Gastrocnemius medialis (tissue), 4 donors: ENCODE results near the gene UNC13D. TPM values are rescaled to one million over a fixed set of nuclear protein-coding genes. Genes with fewer than 3 reads are reported as not detected.
A peak's percentile ranks its signal among the peaks of the same experiment; 100 is the strongest.

Source experiments
- ATAC-seq, 2 donors: fragments of 150-250 bp; one replicate each; pipeline ENCODE4 v1.9.1; 2016
- DNase-seq, 2 donors: peaks; one replicate each; pipeline ENCODE4 v3.0.0-alpha.2; 2019
- H3K27ac ChIP-seq, 4 donors: fragments of 200-600 bp; sonication (generic); 1 replicate in 1 of 4; 2 replicates in 3 of 4; pipeline ENCODE4 v1.5.1; 2016 to 2018; ENCODE audit warnings: mild to moderate bottlenecking in 2 of 4, moderate library complexity in 1 of 4
- H3K27me3 ChIP-seq, 3 donors: fragments of 200-600 bp; sonication (generic) in 2 of 3; 1 replicate in 1 of 3; 2 replicates in 2 of 3; pipeline versions ENCODE4 v1.5.1 to v1.6.0; 2016 to 2019; ENCODE audit warnings: mild to moderate bottlenecking in 1 of 3, moderate library complexity in 1 of 3
- H3K36me3 ChIP-seq, 2 donors: fragments of 200-600 bp; sonication (generic) in 1 of 2; one replicate each; pipeline ENCODE4 v1.5.1; 2017 to 2018
- H3K4me1 ChIP-seq, 2 donors: fragments of 200-600 bp; sonication (generic) in 1 of 2; one replicate each; pipeline ENCODE4 v1.5.1; 2016 to 2017; ENCODE audit warnings: mild to moderate bottlenecking in 2 of 2
- H3K4me3 ChIP-seq, 4 donors: fragments of 200-600 bp; sonication (generic) in 3 of 4; 1 replicate in 1 of 4; 2 replicates in 3 of 4; pipeline ENCODE4 v1.5.1; 2016 to 2019; ENCODE audit warnings: mild to moderate bottlenecking in 2 of 4
- H3K9me3 ChIP-seq, 3 donors: fragments of 200-600 bp; sonication (generic) in 2 of 3; 1 replicate in 1 of 3; 2 replicates in 2 of 3; pipeline ENCODE4 v1.5.1; 2016 to 2019
- POLR2A ChIP-seq, 2 donors: fragments of 450-650 bp; IDR thresholded peaks; one replicate each; pipeline ENCODE4 v1.6.1; 2017; ENCODE audit warnings: antibody characterized with exemption in 2 of 2, mild to moderate bottlenecking in 2 of 2, moderate library complexity in 2 of 2
- in situ Hi-C, 4 donors: fragments of 200-750 bp; cut with MboI; loops; one replicate each; pipeline versions ENCODE4 v1.15.0 to v1.8.0; 2017; ENCODE audit warnings: low sequenced_read_pairs in 4 of 4
- intact Hi-C: fragments of 100-400 bp; cut with DNase I; formaldehyde crosslinking; loops from one replicate; pipeline ENCODE4 v1.15.1; 2023; ENCODE audit warnings: low total_unique reads
- total RNA-seq, 4 donors: library from RNA; depleted of rRNA; stranded (reverse); fragments of >200 nt; gene quantifications; one replicate each; pipeline versions ENCODE4 v1.1.0 to v1.2.3, GENCODE V29; 2016
- TF ChIP-seq, protein P1 (sequence below), 5 experiments: fragments of 450-650 bp in 3 of 5; fragments of 200-600 bp in 2 of 5; sonication (generic) in 2 of 5; IDR thresholded peaks in 4 of 5; conservative IDR thresholded peaks in 1 of 5; 1 replicate in 4 of 5; 2 replicates in 1 of 5; pipeline ENCODE4 v1.5.1; 2016 to 2019; ENCODE audit warnings: antibody characterized with exemption in 5 of 5, mild to moderate bottlenecking in 3 of 5, moderate library complexity in 3 of 5

The UNC13D gene
- total RNA-seq, 4 donors from 2014 or later, result 1.3 to 9.4 (median 4.6) TPM

DNA sequence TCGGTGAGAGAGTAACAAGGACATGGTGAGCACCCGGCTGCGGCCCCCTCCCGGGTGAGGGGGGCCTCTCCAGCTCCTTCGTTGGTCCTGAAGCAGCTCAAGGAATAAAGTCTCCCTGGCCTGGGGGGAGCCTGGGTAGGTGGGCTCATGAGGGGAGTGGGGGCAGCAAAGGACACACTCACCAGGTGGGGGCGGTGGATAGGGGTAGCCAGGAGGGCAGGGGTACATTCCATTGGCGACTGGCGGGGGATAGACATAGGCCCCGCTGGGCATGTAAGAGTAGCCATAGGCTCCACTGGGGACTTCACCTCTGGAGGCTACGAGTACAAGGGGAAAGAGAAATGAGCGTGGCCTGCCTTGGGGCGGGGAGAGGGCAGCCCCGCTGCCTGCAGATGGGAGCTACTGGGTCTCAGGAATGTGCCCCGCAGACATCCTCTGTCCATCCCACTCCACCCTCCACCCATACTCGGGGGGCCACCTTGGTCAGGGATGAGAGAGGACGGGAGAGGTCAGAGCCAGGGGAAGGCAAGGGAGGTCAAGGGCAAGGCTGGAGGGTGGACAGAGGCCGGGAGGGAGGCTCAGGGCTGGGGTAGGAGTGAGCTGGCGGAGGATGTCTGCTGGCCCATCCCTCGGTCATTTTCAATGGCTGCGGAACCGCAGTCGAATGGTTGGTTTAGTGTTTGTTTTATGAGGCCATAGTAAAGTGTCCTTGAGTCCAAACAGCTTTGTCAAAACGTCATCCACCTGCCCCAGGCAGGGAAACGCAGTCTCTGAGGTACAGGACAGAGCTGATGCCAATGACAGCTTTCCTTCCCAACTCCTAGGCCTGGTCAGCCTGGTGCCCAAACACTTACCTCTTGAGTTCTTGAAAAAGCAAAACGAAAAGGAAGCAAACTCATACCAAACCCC is 3.7 kb upstream of the UNC13D start:
- Histone ChIP-seq H3K27me3 (no peaks in the 10 kb centered on the region), H3K4me1 (peaks cover 73 to 75% of the 10 kb centered on the region in 2 donors), H3K9me3 (no peaks in the 10 kb centered on the region), H3K27ac (peak overlapping the region; percentile 95 to 99 (median 95)), H3K36me3 (peaks cover 0 to 61% of the 10 kb centered on the region in 2 donors), H3K4me3 (no peak overlapping the region)
- DNase-seq (no peak), ATAC-seq (no peak)
- intact Hi-C loops (no loop called here), in situ Hi-C loops (no loop called here)
- TF ChIP-seq, protein P1, sequence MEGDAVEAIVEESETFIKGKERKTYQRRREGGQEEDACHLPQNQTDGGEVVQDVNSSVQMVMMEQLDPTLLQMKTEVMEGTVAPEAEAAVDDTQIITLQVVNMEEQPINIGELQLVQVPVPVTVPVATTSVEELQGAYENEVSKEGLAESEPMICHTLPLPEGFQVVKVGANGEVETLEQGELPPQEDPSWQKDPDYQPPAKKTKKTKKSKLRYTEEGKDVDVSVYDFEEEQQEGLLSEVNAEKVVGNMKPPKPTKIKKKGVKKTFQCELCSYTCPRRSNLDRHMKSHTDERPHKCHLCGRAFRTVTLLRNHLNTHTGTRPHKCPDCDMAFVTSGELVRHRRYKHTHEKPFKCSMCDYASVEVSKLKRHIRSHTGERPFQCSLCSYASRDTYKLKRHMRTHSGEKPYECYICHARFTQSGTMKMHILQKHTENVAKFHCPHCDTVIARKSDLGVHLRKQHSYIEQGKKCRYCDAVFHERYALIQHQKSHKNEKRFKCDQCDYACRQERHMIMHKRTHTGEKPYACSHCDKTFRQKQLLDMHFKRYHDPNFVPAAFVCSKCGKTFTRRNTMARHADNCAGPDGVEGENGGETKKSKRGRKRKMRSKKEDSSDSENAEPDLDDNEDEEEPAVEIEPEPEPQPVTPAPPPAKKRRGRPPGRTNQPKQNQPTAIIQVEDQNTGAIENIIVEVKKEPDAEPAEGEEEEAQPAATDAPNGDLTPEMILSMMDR (IDR thresholded peaks at IDR 0.05 in 4 of 5, conservative IDR thresholded peaks at IDR 0.05 in 1 of 5), result no peak
- TF ChIP-seq POLR2A (IDR thresholded peaks at IDR 0.05), result no peak

GRCh38 chr17:75846692-75847613 is 2.7 kb upstream of the UNC13D start:
- ATAC-seq (no peak), DNase-seq (no peak)
- Histone ChIP-seq H3K4me3 (no peak overlapping the region), H3K9me3 (no peaks in the 10 kb centered on the region), H3K27ac (peak overlapping the region; percentile 95 to 99 (median 95)), H3K36me3 (peaks cover 0 to 54% of the 10 kb centered on the region in 2 donors), H3K4me1 (peaks cover 64 to 66% of the 10 kb centered on the region in 2 donors), H3K27me3 (no peaks in the 10 kb centered on the region)
- no peak for TF ChIP-seq POLR2A (IDR thresholded peaks at IDR 0.05)
- TF ChIP-seq, protein P1 (IDR thresholded peaks at IDR 0.05 in 4 of 5, conservative IDR thresholded peaks at IDR 0.05 in 1 of 5), result no peak
- in situ Hi-C loops, result no loop called here
- intact Hi-C loops, result no loop called here

GRCh38 chr17:75845933-75846691 is 1.9 kb upstream of the UNC13D start:
- in situ Hi-C loops (no loop called here), intact Hi-C loops (loop anchor here (2.0 kb wide), 2 partner anchors 61 to 153 kb away; partner anchors contain the start of gene UNK)
- Histone ChIP-seq H3K27me3 (no peaks in the 10 kb centered on the region), H3K36me3 (peaks cover 0 to 53% of the 10 kb centered on the region in 2 donors), H3K27ac (peak overlapping the region; percentile 95 to 99 (median 95)), H3K9me3 (no peaks in the 10 kb centered on the region), H3K4me1 (peaks cover 58 to 59% of the 10 kb centered on the region in 2 donors), H3K4me3 (no peak overlapping the region)
- ATAC-seq (no peak), DNase-seq (no peak)
- TF ChIP-seq, protein P1 (IDR thresholded peaks at IDR 0.05 in 4 of 5, conservative IDR thresholded peaks at IDR 0.05 in 1 of 5), result no peak
- no peak for TF ChIP-seq POLR2A (IDR thresholded peaks at IDR 0.05)

- peaks cover 48 to 50% of the 10 kb centered on the region in 2 donors for H3K4me1 ChIP-seq
- intact Hi-C loops (loop anchor here (2.0 kb wide), 2 partner anchors 60 to 152 kb away; partner anchors contain the start of gene UNK), in situ Hi-C loops (no loop called here)
- peak overlapping the region; percentile 95 to 99 (median 95) for H3K27ac ChIP-seq
- no peaks in the 10 kb centered on the region for H3K9me3 ChIP-seq
- peaks cover 0 to 50% of the 10 kb centered on the region in 2 donors for H3K36me3 ChIP-seq
- TF ChIP-seq POLR2A (IDR thresholded peaks at IDR 0.05), result peak; percentile 45 to 50
- TF ChIP-seq, protein P1 (IDR thresholded peaks at IDR 0.05 in 4 of 5, conservative IDR thresholded peaks at IDR 0.05 in 1 of 5), result peak; percentile 91 to 98 (median 95)
- peak overlapping the region in 1 of 4 donors; percentile 8 for H3K4me3 ChIP-seq
- peak; percentile 94 to 98 for DNase-seq
- peak; percentile 82 to 88 for ATAC-seq
- H3K27me3 ChIP-seq, result no peaks in the 10 kb centered on the region
Measured at GRCh38 chr17:75845058-75845711, 981 bp upstream of the UNC13D start.
